HG03135 (cell line): ENCODE measurements around the gene PLXNC1.
"Not testable (repeated sequence)": the region's sequence is repeated elsewhere in the genome, so short reads cannot be mapped to it uniquely, and the experiment has no call there.

ENCODE experiments used
- ATAC-seq: cut with Tn5 transposase; IDR thresholded peaks from one replicate; pipeline ENCODE4 v1.9.1; 2021; ENCODE audit warnings: mild to moderate bottlenecking, moderate library complexity; ENCODE audit not compliant: unreplicated experiment

The PLXNC1 gene

DNA sequence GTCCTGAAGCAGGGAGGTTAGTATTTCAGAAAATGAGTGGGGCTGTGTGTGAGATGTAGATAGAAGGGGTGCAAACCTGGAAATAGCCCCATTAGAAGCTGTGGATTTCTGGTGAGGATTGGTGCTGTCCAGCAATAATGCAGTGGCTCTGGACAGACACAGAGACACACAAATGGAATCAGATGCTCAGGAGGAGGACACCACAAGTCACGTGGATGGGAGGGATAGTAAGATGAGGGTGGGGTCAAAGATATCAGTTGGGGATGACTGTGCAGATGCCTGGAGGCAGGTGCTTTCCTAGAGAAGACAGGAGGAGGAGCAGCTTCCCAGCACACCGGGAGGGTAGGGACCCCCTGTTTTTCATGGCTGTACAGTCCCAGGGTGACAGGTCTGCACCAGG, 136.5 kb downstream of the PLXNC1 start:
- no peak for ATAC-seq

DNA sequence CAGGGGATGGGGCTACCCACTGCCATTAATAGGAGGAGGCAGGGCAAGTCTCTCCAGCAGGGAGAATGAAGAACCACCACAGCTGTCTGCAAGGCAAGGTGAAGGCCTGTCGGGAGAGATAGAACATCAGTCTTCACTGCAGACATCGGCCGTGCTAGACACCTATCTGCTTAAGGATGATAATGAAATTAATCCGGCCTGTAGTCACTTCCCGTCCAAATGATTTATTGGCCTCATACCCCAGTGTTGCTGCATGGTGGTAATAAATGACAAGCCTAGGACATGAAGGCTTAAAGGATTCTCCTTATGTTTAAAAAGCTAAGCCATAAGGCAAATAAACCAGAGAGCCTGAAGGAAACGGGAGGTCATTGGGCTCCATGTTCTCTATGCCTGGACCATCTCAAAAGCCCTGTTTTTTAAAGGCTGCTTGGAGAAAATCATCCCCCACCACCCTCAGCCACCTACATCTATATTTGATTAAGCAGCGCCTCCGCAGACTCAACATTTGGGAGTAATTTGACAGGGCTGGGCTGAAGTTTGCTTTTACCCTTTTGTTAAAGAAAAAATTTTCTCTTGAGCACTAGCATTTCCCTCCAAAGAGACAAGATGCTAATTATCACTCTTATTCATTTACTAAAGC, 137.7 kb downstream of the PLXNC1 start:
- ATAC-seq, result no peak

DNA sequence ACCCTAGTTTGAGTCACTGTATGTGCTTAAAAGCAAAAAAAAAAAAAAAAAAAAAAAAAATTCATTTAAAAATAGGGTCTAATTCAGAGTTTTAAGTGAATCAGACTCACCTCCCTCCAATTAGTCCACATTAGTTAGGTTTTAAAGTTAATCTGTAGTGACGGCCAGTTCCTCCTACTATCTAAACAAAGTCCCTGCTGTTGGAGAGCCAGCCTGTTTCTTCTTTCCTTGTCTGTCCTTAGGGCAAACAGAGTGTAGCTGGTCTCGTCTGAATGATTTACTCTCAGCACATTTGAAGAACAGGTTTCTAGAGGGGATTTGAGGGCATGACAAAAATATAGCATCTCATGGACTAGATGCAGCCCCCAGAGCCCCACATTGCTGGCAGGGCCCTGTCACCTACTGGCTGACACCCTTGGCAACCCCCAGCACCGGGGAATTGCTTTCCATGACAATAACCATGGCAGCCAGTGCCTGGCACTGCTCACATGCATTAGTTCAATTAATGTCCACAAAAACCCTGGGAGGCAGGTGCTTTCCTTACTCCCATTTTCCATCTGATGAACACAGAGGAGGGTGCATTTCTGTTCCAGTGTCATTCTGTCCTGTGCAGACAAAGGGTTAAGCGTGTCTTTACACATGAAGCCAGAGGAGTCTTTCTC, 138.3 kb downstream of the PLXNC1 start:
- ATAC-seq, result no peak

DNA sequence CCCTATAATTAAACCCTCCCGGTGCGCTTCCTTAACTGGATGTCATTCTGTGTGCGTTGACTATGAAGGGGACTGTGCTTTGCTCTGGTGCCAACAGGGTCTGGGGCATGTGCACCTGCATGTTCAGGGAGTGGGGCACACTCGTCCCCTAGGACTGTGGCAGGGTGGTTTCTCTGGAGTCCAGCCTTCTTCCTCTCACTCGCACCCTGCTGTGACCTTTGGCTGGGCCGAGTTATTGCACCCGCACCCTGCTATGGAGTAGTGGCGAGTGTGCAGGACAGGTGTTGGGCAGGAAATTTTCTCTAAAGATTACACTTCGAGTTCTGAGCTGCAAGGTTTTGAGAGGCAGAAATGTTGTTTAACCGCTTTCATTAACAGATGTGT, 138.9 kb downstream of the PLXNC1 start:
- no peak for ATAC-seq

DNA sequence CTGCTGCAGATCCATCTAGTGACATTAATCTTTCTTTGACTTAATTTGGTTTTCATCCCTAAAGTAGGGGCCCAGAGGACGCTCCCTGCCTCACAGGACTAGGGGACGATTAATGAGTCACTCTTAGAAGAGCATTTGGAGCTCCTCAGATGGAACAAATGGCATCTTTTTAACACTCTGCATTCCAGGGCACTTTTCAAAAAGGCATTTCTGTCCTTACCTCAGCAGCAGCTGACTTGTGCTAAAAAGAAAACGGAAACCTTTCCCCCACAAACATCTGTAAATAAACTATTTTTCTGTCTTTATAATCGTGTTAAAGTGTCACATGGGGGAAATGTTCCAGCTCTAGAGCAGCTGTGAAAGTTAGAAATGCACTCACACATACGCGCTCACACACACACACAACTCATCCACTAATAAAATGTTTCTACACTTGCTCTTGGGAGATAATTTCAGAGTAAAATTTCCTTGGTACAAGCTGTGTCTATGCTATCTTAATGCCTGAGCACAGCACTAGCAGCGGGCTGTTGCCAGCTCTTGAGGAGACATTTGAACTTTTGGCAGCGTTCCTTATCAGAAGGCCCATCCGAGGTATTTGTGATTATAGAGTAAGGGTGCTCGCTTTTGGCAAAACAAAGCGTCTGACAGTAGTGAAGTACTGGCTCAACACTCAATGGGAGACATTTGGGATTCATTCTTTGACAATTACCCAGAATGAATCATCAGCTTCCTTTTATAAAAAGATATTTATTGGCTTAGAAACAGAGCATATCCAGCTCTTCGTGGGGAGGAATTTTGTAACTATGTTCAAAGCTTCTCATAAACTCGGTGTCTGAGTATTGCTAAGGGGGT, 141.3 kb downstream of the PLXNC1 start:
- no peak for ATAC-seq

DNA sequence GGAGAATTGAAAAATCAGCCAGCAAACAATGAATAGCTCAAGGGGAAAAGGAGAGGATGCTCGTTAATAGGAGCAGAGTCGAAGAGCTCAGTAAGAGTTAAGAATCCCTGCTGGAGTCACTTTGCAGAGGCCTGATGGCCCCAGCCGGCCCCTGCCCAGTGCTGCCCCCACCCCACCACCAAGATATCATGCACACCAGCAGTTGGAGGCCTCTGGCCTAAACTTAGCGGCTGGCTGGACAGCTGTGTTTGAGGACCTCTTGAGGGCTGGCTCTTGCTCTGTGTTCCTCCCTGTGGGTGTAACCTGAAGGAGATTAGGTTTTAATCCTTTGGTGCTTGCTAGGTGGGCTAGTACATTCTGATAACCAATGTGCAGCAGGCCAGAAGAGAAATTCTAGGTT, 142.0 kb downstream of the PLXNC1 start:
- no peak for ATAC-seq

DNA sequence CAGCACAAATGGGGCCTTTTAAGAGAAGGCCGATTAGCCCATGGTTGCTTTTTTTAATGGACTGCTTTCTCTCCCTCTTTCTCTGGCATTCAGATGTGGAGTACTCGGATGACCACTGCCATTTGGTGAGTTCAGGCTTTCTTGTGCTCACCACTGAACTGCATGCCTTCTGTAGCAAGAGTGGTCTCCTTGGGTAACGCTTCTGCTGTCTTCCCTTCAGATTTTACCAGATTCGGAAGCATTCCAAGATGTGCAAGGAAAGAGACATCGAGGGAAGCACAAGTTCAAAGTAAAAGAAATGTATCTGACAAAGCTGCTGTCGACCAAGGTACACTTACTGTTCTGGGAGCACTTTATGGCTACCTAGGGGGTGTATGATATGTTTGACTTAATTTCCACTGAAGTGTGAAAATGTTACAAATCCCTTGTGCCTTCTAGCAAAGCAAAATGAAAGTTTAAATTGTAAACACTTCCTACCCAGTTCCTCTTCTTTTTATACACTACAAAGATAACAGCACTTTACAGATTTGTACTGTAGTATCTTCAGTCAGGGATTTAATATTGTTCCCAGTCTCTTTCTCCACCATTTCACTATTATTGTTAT, 148.8 kb downstream of the PLXNC1 start:
- ATAC-seq, result no peak

DNA sequence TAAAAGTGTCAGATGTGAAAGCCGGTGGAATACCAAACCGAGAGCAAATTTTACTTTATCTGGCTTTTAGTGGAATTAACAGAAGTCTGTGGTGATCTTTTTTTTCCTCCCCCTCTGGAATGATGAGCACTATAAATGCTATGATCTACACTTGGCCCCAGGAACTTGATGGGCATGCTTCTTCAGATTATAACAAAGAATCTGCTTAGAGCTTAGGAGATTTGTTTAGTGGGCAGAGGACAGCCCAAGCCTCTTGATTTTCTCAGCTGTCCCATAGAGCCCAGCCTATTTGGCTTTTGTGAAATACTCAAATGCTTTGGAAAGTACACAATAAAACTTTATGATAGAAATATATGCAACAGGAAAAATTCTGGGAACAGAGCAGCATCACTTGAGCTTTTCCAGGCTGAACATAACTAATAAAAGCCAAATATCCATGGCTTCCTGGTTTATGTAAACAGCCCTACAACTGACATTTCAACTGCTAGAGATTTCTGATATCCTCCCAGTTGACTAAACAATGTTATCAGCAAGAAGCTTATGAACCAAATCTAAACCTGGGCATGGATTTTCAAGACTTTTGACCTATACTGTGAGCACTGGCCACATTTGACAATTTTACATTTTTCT, 149.6 kb downstream of the PLXNC1 start:
- ATAC-seq, result no peak

DNA sequence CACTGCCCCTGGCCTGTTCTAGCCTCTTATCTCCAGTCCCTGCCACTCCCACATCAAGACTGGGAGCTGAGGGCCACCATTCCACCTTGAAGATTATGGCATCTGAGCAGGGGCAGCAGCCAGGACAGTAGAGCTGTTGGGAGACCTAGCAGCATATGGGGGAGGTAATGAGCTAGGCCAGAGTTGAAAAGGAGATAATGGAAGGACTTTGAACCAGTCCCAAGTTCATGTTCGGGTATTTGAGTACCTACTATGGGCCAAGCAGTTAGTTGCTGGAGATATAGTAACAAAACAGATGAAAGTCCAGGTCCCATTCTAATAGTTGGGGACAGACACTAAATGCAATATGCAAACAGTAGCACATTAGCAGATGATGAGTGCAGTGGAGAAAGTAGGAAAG, 151.5 kb downstream of the PLXNC1 start:
- ATAC-seq, result no peak

DNA sequence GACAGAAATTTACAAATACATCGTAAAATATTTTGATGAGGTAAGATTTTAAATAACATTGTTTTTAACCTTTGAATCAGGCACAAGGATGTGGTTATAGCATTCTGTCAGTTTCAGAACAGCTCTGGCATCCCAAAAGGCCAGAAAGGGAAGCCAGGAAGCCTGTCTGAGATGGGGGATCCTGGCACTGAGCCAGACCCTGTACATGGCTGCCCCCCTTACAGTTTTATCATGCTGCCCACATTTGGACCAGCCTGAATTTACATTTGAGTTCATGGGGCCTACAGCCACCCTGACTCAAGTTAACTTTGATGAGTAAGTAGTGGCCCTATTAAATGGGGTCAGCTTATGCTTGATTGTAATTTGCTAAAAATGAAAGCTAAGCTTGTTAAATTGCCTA, 155.6 kb downstream of the PLXNC1 start:
- ATAC-seq, result no peak

DNA sequence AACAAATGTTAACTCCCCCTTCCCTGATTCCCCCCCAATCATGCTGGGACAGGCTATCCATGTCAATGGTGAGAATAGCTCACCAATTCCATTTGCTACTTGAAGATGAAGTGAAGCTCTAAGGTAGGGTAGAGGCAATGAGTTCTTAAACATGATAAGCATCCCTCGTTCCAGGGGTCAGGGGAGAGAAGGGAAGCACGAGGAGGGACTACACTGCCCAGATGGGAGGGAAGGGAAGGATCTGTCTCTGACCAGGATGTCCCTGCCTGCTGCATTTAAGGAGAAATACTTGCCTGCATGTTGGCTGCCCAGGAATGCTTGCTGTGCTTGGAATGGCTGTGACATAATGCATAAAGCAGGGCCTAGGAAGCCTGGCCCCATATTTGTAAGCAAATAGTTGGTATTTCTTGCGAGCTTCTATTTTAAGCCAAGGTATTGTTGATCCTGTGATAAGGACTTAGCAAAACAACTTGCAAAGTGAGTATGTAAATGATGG, 156.2 kb downstream of the PLXNC1 start:
- no peak for ATAC-seq

DNA sequence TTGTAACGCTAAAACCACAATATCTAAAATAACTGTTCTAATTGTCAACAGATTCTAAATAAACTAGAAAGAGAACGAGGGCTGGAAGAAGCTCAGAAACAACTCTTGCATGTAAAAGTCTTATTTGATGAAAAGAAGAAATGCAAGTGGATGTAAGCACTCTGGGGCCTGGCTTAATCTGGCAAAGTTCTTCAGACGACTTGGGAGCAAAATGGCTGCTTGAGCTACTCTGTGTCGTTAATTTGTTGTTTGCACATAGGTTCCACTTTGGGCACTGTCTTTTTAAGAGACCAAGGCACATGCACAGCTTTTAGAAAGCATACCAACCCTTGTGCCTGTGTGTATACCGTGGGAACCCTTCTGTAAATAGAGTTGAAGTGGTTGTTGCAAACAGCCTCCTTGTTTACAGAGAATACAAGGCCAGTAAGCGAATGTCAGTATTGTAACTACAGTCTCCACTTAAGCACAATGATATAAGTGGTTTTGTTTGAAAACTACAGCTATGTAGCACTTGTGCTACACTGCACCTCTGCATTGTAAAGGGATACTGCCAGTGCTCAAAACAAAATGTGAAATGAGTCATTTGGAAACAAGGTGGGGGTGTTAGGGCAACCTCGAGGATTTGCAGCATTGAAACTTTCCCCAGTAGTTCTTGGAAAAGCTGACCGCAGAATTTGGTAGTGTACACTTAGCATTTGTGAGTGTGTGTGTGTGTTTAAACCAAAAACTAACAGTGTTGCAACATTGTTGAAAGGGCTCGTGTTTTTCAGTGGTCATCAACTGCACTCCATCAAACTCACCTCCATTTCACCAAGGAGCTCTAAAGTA, 157.0 kb downstream of the PLXNC1 start:
- ATAC-seq, result no peak

DNA sequence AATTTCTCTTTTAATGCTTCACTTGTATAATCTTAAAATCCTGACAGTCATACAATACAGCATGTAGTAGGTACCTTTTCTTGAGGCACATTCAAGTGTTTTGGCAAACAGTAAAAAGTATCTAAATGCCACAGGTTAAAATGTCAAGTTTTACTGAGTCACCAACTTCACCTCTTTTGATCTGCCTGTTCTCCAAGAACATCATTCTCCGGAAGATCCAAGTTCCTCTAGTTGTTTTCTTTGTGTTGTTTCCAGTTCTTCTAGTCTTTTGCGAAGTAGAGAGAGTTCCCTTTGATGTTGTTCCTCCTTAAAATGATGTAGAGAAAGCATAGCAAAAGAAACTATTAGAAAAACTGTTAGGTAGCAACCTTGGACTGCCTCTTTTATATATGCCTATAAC, 160.2 kb downstream of the PLXNC1 start:
- no peak for ATAC-seq

DNA sequence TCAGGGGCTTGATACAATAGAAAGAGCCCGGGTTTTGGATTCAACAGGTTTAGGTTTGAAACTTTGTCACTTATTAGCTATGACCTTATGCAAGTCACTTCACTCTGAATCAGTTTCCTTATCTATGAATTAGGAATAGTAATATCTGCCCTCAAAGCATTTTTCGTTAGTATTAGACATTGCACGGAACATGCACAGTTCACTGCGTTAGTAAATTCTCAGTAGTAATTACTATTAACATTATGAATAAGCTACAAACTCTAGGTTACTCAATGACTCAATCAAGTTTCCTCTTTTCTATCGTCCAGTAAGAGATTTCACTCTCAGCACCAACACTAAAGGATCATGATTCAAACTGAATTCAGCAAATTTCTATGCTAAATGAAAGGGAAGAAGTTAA, 161.0 kb downstream of the PLXNC1 start:
- peak; percentile 71 for ATAC-seq

DNA sequence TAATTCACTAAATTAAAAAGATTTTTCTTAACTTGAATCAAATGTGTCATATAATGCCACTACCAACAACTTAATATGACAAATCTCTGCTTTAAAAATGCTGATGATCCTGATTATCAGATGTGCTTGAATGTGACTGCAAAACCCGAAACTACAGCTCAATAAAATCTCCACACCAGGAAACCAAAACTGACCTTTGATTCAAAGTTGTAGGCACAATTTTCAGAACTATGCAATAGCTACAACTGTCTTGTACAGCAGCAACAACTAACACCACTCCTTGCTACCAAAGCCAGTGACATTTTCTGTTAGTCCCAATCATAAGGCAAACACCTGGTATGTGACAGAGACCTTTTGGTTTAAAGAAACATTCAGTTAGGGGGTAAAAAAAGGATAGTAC, 164.0 kb downstream of the PLXNC1 start:
- no peak for ATAC-seq

DNA sequence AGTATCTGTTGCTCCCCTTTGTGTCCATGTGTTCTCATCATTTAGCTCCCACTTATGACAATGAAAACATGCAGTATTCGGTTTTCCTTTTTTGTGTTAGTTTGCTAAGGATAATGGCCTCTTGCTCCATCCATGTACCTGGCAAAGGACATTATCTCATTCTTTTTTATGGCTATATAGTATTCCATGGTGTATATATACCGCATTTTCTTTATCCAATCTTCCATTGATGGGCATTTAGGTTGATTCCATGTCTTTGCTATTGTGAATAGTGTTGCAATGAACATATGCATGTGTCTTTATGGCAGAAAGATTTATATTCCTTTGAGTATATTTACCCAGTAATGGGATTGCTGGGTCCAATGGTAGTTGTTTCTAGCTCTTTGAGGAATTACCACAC, 168.2 kb downstream of the PLXNC1 start:
- not testable (repeated sequence) for ATAC-seq

DNA sequence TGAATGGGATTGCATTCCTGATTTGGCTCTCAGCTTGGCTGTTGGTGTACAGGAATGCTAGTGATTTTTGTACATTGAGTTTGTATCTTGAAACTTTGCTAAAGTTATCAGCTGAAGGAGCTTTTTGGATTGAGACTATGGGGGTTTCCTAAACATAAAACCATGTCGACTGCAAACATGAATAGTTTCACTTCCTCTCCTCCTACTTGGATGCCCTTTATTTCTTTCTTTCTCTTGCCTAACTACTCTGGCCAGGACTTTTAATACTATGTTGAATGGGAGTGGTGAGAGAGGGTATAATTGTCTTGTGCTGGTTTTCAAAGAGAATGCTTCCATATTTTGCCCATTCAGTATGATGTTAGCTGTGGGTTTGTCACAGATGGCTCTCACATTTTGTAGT, 169.8 kb downstream of the PLXNC1 start:
- ATAC-seq, result no peak

DNA sequence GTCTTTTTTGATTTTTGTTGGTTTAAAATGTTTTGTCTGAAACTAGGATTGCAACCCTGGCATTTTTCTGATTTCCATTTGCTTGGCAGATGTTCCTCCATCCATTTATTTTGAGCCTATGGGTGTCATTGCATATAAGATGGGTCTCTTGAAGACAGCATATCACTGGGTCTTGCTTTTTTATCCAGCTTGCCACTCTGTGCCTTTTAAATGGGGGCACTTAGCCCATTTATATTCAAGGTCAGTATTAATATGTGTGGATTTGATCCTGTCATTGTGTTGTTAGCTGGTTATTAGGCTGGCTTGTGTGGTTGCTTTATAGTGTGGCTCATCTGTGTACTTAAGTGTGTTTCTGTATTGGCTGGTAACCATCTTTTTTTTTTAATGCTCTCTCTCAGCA, 171.7 kb downstream of the PLXNC1 start:
- ATAC-seq, result no peak

DNA sequence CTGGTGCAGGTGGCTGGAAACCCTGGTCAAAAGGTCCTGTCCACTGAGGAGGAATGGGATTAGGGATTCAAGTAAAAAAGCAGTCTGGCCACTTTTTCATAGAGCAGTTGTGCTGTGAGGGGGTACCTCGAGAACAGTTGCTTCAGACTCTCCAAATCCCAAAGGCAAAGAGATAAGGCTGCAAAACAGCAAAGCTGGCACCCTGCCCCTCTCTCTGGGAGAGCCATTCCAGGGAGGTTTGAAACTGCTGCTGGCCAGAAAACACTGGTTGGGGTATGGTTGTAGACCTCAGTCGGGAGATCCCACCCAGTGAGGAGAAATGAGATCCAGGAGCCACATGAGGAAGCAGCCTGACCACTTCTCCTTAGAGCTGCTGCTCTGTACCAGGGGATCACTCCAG, 174.0 kb downstream of the PLXNC1 start:
- no peak for ATAC-seq

DNA sequence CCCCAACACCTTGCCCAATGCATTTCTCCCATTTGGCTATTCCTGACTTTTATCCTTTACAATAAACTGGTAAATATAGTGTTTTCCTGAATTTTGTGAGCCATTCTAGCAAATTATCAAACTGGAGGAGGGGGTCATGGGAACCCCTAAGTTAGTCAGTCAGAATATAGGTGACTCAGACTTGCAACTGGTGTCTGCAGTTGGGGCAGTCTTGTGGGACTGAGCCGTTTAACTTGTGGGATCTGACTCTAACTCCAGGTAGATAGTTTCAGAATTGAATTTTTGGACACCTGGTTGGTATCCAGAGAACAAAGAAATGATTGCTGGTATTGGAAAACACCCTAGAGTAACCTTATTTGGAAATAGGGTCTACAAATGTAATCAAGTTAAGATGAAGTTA, 177.9 kb downstream of the PLXNC1 start:
- no peak for ATAC-seq
